Upper lobe of left lung (tissue), 4 donors: ENCODE data around the gene CDC42SE1.
A peak's percentile ranks its signal among the peaks of the same experiment; 100 is the strongest.

Source experiments
- POLR2A ChIP-seq, 4 donors: fragments of 450-650 bp; IDR thresholded peaks; one replicate each; pipeline ENCODE4 v1.5.1; 2016 to 2017; ENCODE audit warnings: antibody characterized with exemption in 4 of 4, mild to moderate bottlenecking in 2 of 4
- POLR2AphosphoS5 ChIP-seq, 2 donors: sonication (generic); formaldehyde crosslinking; IDR thresholded peaks; one replicate each; pipeline ENCODE4 v1.5.1; 2017; ENCODE audit warnings: antibody characterized with exemption in 2 of 2
- TF ChIP-seq, protein P1 (sequence below), 6 experiments: fragments of 450-650 bp in 4 of 6; fragments of 200-600 bp in 2 of 6; sonication (generic) in 2 of 6; IDR thresholded peaks; one replicate each; pipeline ENCODE4 v1.5.1; 2016 to 2019; ENCODE audit warnings: antibody characterized with exemption in 6 of 6

DNA sequence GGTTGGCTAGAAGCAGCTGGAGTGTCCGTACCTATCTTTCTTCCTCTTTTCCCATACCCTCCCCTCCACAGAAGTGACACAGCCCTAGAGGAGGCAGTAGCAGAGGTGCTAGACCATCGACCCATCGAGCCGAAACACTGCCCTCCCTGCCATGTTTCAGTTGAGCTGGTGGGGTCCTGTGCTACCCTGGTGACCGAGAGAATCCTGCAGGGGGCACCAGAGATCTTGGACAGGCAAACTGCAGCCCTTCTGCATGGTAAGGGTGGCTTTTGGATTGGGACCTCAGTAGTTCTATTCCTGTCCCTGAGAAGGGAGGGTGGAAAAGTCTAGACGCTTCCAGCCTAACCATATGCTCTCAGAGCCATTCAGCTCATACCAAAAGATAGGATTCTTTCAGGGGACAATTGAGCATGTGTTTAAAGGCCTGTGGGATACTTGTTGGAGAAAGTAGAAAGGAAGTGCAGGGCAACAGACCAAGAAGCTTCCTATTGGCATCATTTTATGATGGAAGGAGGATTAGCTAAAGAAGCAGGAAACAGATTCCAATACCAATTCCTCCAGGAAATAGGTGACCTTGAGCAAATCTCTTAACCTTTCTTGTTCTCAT is 34.8 kb downstream of the CDC42SE1 start:
- TF ChIP-seq POLR2AphosphoS5 (IDR thresholded peaks at IDR 0.05) (no peak), POLR2A (IDR thresholded peaks at IDR 0.05) (no peak)
- TF ChIP-seq, protein P1, sequence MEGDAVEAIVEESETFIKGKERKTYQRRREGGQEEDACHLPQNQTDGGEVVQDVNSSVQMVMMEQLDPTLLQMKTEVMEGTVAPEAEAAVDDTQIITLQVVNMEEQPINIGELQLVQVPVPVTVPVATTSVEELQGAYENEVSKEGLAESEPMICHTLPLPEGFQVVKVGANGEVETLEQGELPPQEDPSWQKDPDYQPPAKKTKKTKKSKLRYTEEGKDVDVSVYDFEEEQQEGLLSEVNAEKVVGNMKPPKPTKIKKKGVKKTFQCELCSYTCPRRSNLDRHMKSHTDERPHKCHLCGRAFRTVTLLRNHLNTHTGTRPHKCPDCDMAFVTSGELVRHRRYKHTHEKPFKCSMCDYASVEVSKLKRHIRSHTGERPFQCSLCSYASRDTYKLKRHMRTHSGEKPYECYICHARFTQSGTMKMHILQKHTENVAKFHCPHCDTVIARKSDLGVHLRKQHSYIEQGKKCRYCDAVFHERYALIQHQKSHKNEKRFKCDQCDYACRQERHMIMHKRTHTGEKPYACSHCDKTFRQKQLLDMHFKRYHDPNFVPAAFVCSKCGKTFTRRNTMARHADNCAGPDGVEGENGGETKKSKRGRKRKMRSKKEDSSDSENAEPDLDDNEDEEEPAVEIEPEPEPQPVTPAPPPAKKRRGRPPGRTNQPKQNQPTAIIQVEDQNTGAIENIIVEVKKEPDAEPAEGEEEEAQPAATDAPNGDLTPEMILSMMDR (IDR thresholded peaks at IDR 0.05), result peak; percentile 63 to 80 (median 72)
